DOHH2 (cell line): Measurements from ENCODE around the gene IFNG-AS1.

ENCODE experiments used
- H3F3A ChIP-seq: fragments of 200-600 bp; sonication (generic), shearing (Covaris generic); 2 replicates; pipeline ENCODE4 v1.6.0; 2016; ENCODE audit warnings: antibody characterized with exemption, mild to moderate bottlenecking; ENCODE audit not compliant: control insufficient read depth, insufficient read depth
- H3K27ac ChIP-seq: fragments of 200-600 bp; sonication (generic); 2 replicates; pipeline ENCODE4 v1.5.1; 2014; ENCODE audit warnings: low read depth, mild to moderate bottlenecking, low read length, moderate library complexity
- H3K27me3 ChIP-seq: fragments of 200-600 bp; sonication (generic); 2 replicates; pipeline ENCODE4 v1.6.1; 2014; ENCODE audit warnings: mild to moderate bottlenecking, low read length, mixed read lengths; ENCODE audit not compliant: control insufficient read depth
- H3K36me3 ChIP-seq: fragments of 200-600 bp; sonication (generic); 2 replicates; pipeline ENCODE4 v1.6.1; 2014; ENCODE audit warnings: mild to moderate bottlenecking, low read length, moderate library complexity, mixed read lengths; ENCODE audit not compliant: control insufficient read depth
- H3K4me1 ChIP-seq: fragments of 200-600 bp; sonication (generic); 2 replicates; pipeline ENCODE4 v1.6.1; 2014; ENCODE audit warnings: mild to moderate bottlenecking, low read length, mixed read lengths; ENCODE audit not compliant: control insufficient read depth
- H3K4me2 ChIP-seq: fragments of 200-600 bp; sonication (generic); 2 replicates; pipeline ENCODE4 v1.6.0; 2014; ENCODE audit warnings: mild to moderate bottlenecking, low read length, moderate library complexity
- H3K4me3 ChIP-seq: fragments of 200-600 bp; sonication (generic); 2 replicates; pipeline ENCODE4 v1.5.1; 2014; ENCODE audit warnings: mild to moderate bottlenecking, low read length, mixed read lengths
- H3K79me2 ChIP-seq: fragments of 200-600 bp; sonication (generic); 2 replicates; pipeline ENCODE4 v1.6.1; 2014; ENCODE audit warnings: mild to moderate bottlenecking, low read length, mixed read lengths; ENCODE audit not compliant: control insufficient read depth
- H3K9me2 ChIP-seq: fragments of 200-600 bp; sonication (generic); replicated peaks from 2 replicates; pipeline ENCODE4 v1.6.1; 2014; ENCODE audit warnings: mild to moderate bottlenecking, low read length, mixed read lengths; ENCODE audit not compliant: control insufficient read depth
- H3K9me3 ChIP-seq: fragments of 200-600 bp; sonication (generic); 2 replicates; pipeline ENCODE4 v1.6.1; 2014; ENCODE audit warnings: antibody characterized with exemption, low read length, mixed read lengths; ENCODE audit not compliant: control insufficient read depth, insufficient read depth
- H4K20me1 ChIP-seq: fragments of 200-600 bp; sonication (generic); 2 replicates; pipeline ENCODE4 v1.6.0; 2014; ENCODE audit warnings: low read depth, mild to moderate bottlenecking, antibody characterized with exemption, low read length, moderate library complexity; ENCODE audit not compliant: control insufficient read depth, insufficient read depth
- EZH2phosphoT487 ChIP-seq: fragments of 200-600 bp; sonication (generic); IDR thresholded peaks from 2 replicates; pipeline ENCODE4 v1.6.1; 2017; ENCODE audit warnings: borderline replicate concordance, mild to moderate bottlenecking, antibody characterized with exemption, low read length, moderate library complexity, mixed read lengths
- TF ChIP-seq, protein P1 (sequence below): fragments of 200-600 bp; sonication (generic); IDR thresholded peaks from one replicate; pipeline ENCODE4 v1.5.1; 2014; ENCODE audit warnings: antibody characterized with exemption, mild to moderate bottlenecking, low read depth, low read length; ENCODE audit not compliant: poor library complexity, severe bottlenecking

IFNG-AS1 gene

GRCh38 chr12:67969134-67969802, 20.0 kb upstream of the IFNG-AS1 start:
- Histone ChIP-seq H3K9me2 (no peaks in the 10 kb centered on the region), H3K27me3 (no peaks in the 10 kb centered on the region), H3K27ac (no peak overlapping the region), H4K20me1 (no peaks in the 10 kb centered on the region), H3K36me3 (no peaks in the 10 kb centered on the region), H3K4me2 (no peak overlapping the region), H3K9me3 (no peaks in the 10 kb centered on the region), H3F3A (no peaks in the 10 kb centered on the region), H3K79me2 (no peaks in the 10 kb centered on the region), H3K4me3 (no peak overlapping the region), H3K4me1 (peaks cover 20% of the 10 kb centered on the region)
- TF ChIP-seq, protein P1, sequence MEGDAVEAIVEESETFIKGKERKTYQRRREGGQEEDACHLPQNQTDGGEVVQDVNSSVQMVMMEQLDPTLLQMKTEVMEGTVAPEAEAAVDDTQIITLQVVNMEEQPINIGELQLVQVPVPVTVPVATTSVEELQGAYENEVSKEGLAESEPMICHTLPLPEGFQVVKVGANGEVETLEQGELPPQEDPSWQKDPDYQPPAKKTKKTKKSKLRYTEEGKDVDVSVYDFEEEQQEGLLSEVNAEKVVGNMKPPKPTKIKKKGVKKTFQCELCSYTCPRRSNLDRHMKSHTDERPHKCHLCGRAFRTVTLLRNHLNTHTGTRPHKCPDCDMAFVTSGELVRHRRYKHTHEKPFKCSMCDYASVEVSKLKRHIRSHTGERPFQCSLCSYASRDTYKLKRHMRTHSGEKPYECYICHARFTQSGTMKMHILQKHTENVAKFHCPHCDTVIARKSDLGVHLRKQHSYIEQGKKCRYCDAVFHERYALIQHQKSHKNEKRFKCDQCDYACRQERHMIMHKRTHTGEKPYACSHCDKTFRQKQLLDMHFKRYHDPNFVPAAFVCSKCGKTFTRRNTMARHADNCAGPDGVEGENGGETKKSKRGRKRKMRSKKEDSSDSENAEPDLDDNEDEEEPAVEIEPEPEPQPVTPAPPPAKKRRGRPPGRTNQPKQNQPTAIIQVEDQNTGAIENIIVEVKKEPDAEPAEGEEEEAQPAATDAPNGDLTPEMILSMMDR: no peak
- no peak for TF ChIP-seq EZH2phosphoT487

GRCh38 chr12:67977668-67978067, 11.6 kb upstream of the IFNG-AS1 start:
- H3K79me2 ChIP-seq: no peaks in the 10 kb centered on the region
- H3K9me3 ChIP-seq: peaks cover 9% of the 10 kb centered on the region; the same call in 1 of the 2 replicates
- H3K4me2 ChIP-seq: no peak overlapping the region
- no peaks in the 10 kb centered on the region for H4K20me1 ChIP-seq
- no peak for TF ChIP-seq EZH2phosphoT487
- TF ChIP-seq, protein P1: no peak
- no peak overlapping the region for H3K27ac ChIP-seq
- no peaks in the 10 kb centered on the region for H3K36me3 ChIP-seq
- H3F3A ChIP-seq: no peaks in the 10 kb centered on the region
- H3K4me1 ChIP-seq: peaks cover 15% of the 10 kb centered on the region
- no peak overlapping the region for H3K4me3 ChIP-seq
- H3K9me2 ChIP-seq: no peaks in the 10 kb centered on the region
- H3K27me3 ChIP-seq: no peaks in the 10 kb centered on the region

- peaks cover 28% of the 10 kb centered on the region for H3K4me1 ChIP-seq
- no peaks in the 10 kb centered on the region for H3K79me2 ChIP-seq
- TF ChIP-seq EZH2phosphoT487: no peak
- TF ChIP-seq, protein P1: no peak
- no peaks in the 10 kb centered on the region for H4K20me1 ChIP-seq
- H3K9me3 ChIP-seq: peaks cover 9% of the 10 kb centered on the region; the same call in 1 of the 2 replicates
- no peaks in the 10 kb centered on the region for H3F3A ChIP-seq
- no peaks in the 10 kb centered on the region for H3K27me3 ChIP-seq
- no peaks in the 10 kb centered on the region for H3K9me2 ChIP-seq
- no peak overlapping the region for H3K27ac ChIP-seq
- no peak overlapping the region for H3K4me3 ChIP-seq
- H3K36me3 ChIP-seq: peaks cover 5% of the 10 kb centered on the region; the same call in 1 of the 2 replicates
- no peak overlapping the region for H3K4me2 ChIP-seq
These were observed 8.9 kb upstream of the IFNG-AS1 start for GRCh38 chr12:67980391-67980790.
